Measurements from ENCODE around the gene SLC11A2.

- TF ChIP-seq YY1 (IDR thresholded peaks at IDR 0.05; ENCODE audit: insufficient read depth, insufficient read length) (no peak), ZNF274 (IDR thresholded peaks at IDR 0.05; ENCODE audit: low read depth, low read length) (no peak), SUZ12 (IDR thresholded peaks at IDR 0.05; ENCODE audit: extremely low read depth, insufficient read depth, insufficient read length) (no peak)
Observed at GRCh38 chr12:50986966-50987737, 39.0 kb downstream of the SLC11A2 start.
